ENCODE measurements around the gene CYB561D1.

CYB561D1 gene

GRCh38 chr1:109501644-109502363 lies 7.9 kb downstream of the CYB561D1 start:
- DNase-seq (ENCODE audit: low spot score): no peak

- DNase-seq (ENCODE audit: low spot score): no peak
Measured at GRCh38 chr1:109502364-109502851, 8.5 kb downstream of the CYB561D1 start.

GRCh38 chr1:109503935-109504334 lies 10.0 kb downstream of the CYB561D1 start:
- no peak for DNase-seq (ENCODE audit: low spot score)

GRCh38 chr1:109504974-109505373 lies 11.1 kb downstream of the CYB561D1 start:
- DNase-seq (ENCODE audit: low spot score): no peak

- no peak for DNase-seq (ENCODE audit: low spot score)
Measured at GRCh38 chr1:109508001-109508872, 14.3 kb downstream of the CYB561D1 start.

GRCh38 chr1:109508873-109509175 lies 14.9 kb downstream of the CYB561D1 start:
- no peak for DNase-seq (ENCODE audit: low spot score)

- DNase-seq (ENCODE audit: low spot score): peak; percentile 81
Measured at GRCh38 chr1:109509176-109510134, 15.6 kb downstream of the CYB561D1 start, which contains the start of gene AMIGO1. Gene AMIGO1 (minus strand): TSS chr1:109509727. CDS start chr1:109508912, 815 bp downstream.

GRCh38 chr1:109513110-109513710 lies 19.3 kb downstream of the CYB561D1 start:
- DNase-seq (ENCODE audit: low spot score): no peak

GRCh38 chr1:109514846-109515245 lies 21.0 kb downstream of the CYB561D1 start:
- DNase-seq (ENCODE audit: low spot score): no peak

- no peak for DNase-seq (ENCODE audit: low spot score)
Measured at GRCh38 chr1:109516872-109517271, 23.0 kb downstream of the CYB561D1 start.

- DNase-seq (ENCODE audit: low spot score): no peak
Measured at GRCh38 chr1:109517337-109517736, 23.4 kb downstream of the CYB561D1 start.

- no peak for DNase-seq (ENCODE audit: low spot score)
Measured at GRCh38 chr1:109521002-109521951, 27.4 kb downstream of the CYB561D1 start.

- DNase-seq (ENCODE audit: low spot score): no peak
Measured at GRCh38 chr1:109522026-109522425, 28.1 kb downstream of the CYB561D1 start.

GRCh38 chr1:109523706-109524105 lies 29.8 kb downstream of the CYB561D1 start:
- DNase-seq (ENCODE audit: low spot score): no peak

- DNase-seq (ENCODE audit: low spot score): no peak
Measured at GRCh38 chr1:109527098-109527811, 33.4 kb downstream of the CYB561D1 start.

- no peak for DNase-seq (ENCODE audit: low spot score)
Measured at GRCh38 chr1:109527846-109528695, 34.2 kb downstream of the CYB561D1 start.

- DNase-seq (ENCODE audit: low spot score): no peak
Measured at GRCh38 chr1:109528712-109529111, 34.8 kb downstream of the CYB561D1 start.

GRCh38 chr1:109529881-109530456 lies 36.1 kb downstream of the CYB561D1 start:
- no peak for DNase-seq (ENCODE audit: low spot score)

All from left forelimb (tissue), 1 donor.